Measurements from ENCODE around the gene TMTC4. TPM values are rescaled to one million over a fixed set of nuclear protein-coding genes. Genes with fewer than 3 reads are reported as not detected.

TMTC4 gene
- total RNA-seq, 6 experiments from 2014 or later, result 4.9 to 9.0 (median 8.0) TPM

DNA sequence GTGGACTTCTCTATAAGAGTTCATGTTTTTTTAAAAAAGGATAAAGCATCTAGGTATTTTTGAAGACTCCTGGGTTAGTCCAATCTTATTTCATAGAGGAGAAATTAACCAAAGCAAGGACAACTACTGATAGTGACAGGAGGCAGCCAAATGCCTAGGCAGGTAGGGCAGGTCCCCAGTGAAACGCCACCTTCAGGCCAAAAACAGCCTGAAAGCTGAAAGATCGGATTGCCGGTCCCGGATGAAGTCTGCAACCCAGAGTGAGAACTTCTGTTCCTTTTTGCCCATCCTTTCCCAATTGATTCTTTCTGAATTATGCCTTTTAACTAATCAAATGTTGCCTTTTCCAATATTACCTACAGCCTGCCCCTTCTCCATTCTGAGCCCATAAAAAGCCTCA is 79.9 kb downstream of the TMTC4 start:
- H3K4me3 Mint-ChIP-seq, result no peak overlapping the region
- H3K27me3 Mint-ChIP-seq (ENCODE audit: insufficient read depth), result peaks cover 5% of the 10 kb centered on the region; the same call in 1 of the 2 replicates
- DNase-seq, result no peak
- no peaks in the 10 kb centered on the region; the same call in 1 of the 2 replicates for H3K4me1 Mint-ChIP-seq (ENCODE audit: low read depth)
- H3K9me3 Mint-ChIP-seq, result no peaks in the 10 kb centered on the region
- no peak overlapping the region for H3K27ac Mint-ChIP-seq
- no peaks in the 10 kb centered on the region for H3K36me3 Mint-ChIP-seq (ENCODE audit: low read depth)
- TF ChIP-seq, protein P1, sequence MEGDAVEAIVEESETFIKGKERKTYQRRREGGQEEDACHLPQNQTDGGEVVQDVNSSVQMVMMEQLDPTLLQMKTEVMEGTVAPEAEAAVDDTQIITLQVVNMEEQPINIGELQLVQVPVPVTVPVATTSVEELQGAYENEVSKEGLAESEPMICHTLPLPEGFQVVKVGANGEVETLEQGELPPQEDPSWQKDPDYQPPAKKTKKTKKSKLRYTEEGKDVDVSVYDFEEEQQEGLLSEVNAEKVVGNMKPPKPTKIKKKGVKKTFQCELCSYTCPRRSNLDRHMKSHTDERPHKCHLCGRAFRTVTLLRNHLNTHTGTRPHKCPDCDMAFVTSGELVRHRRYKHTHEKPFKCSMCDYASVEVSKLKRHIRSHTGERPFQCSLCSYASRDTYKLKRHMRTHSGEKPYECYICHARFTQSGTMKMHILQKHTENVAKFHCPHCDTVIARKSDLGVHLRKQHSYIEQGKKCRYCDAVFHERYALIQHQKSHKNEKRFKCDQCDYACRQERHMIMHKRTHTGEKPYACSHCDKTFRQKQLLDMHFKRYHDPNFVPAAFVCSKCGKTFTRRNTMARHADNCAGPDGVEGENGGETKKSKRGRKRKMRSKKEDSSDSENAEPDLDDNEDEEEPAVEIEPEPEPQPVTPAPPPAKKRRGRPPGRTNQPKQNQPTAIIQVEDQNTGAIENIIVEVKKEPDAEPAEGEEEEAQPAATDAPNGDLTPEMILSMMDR (IDR thresholded peaks at IDR 0.05), result peak; percentile 36; the same call in 1 of the 2 replicates

DNA sequence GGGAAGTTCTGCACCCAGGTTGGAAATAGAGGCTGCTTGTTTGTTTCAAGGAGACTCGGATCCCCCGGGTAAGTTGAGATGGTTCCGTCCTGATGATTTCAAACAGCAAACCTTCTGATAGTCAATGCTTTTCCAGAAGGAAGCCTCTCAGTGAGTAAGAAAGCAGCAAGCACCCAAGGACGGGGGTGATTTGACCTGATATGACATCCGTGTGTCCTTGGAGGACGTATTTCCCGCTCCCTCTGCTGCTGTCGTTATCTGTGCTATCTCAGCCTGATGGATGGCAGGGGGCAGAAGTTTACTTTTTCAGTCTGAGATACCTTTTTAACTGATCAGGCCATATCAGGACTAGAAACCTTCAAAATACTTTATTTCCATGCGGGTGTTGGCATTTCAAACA is 80.3 kb downstream of the TMTC4 start:
- Mint-ChIP-seq H3K4me1 (ENCODE audit: low read depth) (peaks cover 2% of the 10 kb centered on the region), H3K36me3 (ENCODE audit: low read depth) (no peaks in the 10 kb centered on the region), H3K27ac (no peak overlapping the region), H3K4me3 (no peak overlapping the region), H3K27me3 (ENCODE audit: insufficient read depth) (peaks cover 5% of the 10 kb centered on the region; the same call in 1 of the 2 replicates), H3K9me3 (no peaks in the 10 kb centered on the region)
- no peak for DNase-seq
- TF ChIP-seq, protein P1 (IDR thresholded peaks at IDR 0.05), result no peak

DNA sequence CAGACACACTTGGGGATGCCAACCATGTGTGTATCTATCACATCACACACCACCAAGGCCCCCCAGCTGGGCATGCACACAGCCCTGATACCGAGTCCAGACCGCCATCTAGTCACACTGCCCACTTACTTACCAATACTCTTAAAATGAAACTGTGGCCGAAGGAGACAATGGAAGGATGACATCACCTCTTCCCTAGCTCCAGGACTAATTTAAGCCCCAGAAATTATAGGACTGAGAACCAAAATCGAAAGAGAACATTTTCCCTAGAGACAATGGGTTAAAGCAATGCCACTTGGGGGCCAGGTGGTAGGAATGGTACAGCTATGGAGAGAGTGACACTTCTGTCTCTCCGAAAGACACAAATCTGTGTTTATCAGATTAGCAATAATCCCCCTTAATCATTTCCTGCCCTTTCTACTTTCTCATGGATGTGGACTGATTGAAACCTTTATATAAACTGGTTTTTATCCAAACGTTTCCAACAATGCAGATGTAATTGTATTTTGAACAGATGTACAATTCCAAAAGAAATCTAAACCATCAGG is 85.3 kb downstream of the TMTC4 start:
- H3K36me3 Mint-ChIP-seq (ENCODE audit: low read depth), result no peaks in the 10 kb centered on the region
- peak overlapping the region; percentile 56; the same call in 1 of the 2 replicates for H3K27ac Mint-ChIP-seq
- no peak for DNase-seq
- TF ChIP-seq, protein P1 (IDR thresholded peaks at IDR 0.05), result no peak
- peaks cover 8% of the 10 kb centered on the region for H3K4me1 Mint-ChIP-seq (ENCODE audit: low read depth)
- no peaks in the 10 kb centered on the region for H3K9me3 Mint-ChIP-seq
- H3K4me3 Mint-ChIP-seq, result peak overlapping the region; percentile 85
- H3K27me3 Mint-ChIP-seq (ENCODE audit: insufficient read depth), result no peaks in the 10 kb centered on the region; the same call in none of the 2 replicates

DNA sequence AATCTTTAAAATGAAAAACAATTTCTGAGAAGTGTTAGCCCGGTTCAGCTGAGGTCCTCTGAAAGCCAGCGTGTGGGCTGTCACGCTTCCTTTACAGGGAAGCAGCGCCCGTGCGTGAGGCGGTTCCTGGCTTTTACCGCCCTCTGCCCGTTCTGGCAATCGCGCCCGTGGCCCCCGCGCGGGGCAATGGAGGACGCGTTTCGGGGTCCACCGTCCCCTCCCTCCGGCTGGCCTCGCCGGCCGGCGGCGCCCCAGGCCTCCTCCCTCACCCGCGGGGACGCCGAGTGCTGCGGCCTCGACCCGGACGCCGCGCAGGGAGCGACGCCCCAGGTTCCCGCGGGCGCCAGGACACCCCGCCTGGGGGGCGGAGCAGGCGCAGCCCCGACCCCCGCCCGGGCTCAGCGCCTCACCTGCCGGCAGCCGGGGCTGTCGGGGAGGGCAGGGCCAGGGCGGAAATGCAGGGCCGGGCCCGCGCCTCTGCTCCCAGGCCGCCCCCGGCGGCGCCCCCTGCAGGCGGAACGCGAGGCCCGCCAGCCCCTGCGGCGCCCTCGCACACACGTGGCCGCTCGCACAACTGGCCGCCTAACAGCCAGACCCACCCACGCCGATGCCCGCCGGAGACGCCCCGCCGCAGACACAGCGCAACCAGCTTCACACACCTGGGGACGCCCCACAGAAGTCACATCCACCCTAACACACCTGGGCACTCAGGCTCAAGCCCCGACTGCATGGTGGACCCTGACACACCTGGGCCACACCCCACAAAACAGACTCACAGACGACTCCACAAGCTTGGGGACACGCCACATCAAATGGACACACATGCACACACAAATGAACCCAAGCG is 86.0 kb downstream of the TMTC4 start, which contains the start of gene GGACT:
Gene GGACT, minus strand, starts transcription at position 459 of the 847 bp plus-strand sequence. CDS start 56,198 bp downstream, outside the sequence.
- H3K36me3 Mint-ChIP-seq (ENCODE audit: low read depth), result no peaks in the 10 kb centered on the region
- H3K27me3 Mint-ChIP-seq (ENCODE audit: insufficient read depth), result no peaks in the 10 kb centered on the region; the same call in none of the 2 replicates
- DNase-seq, result peak; percentile 15
- H3K4me1 Mint-ChIP-seq (ENCODE audit: low read depth), result peaks cover 8% of the 10 kb centered on the region
- peak within 1 kb of the TSS; percentile 56; the same call in 1 of the 2 replicates for H3K27ac Mint-ChIP-seq
- TF ChIP-seq, protein P1 (IDR thresholded peaks at IDR 0.05), result peak; percentile 81
- H3K9me3 Mint-ChIP-seq, result no peaks in the 10 kb centered on the region
- peak within 1 kb of the TSS; percentile 85 for H3K4me3 Mint-ChIP-seq

DNA sequence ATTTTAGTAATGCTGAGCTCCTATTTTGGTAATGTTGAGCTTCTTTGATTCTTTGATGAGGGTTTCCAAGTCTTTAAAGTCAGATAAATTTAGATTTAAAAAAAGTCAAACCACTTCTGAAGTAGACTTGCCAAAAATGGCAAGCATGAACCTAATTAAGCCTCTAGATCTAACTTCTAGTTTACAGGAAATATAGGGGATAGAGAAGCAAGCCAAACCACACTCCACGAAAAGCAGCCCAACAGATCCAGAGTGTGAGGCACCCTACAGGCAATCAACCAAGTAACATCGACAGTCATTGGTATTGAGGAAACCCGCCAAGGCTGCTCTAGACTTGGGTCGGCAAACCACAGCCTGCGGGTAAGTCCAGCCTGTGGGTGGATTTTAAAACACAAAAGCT is 89.7 kb downstream of the TMTC4 start:
- TF ChIP-seq, protein P1 (IDR thresholded peaks at IDR 0.05), result no peak
- no peak overlapping the region for H3K4me3 Mint-ChIP-seq
- no peaks in the 10 kb centered on the region for H3K9me3 Mint-ChIP-seq
- no peaks in the 10 kb centered on the region; the same call in none of the 2 replicates for H3K27me3 Mint-ChIP-seq (ENCODE audit: insufficient read depth)
- H3K27ac Mint-ChIP-seq, result no peak overlapping the region
- H3K4me1 Mint-ChIP-seq (ENCODE audit: low read depth), result peaks cover 8% of the 10 kb centered on the region
- no peak for DNase-seq
- no peaks in the 10 kb centered on the region; the same call in 1 of the 2 replicates for H3K36me3 Mint-ChIP-seq (ENCODE audit: low read depth)

Measured in HFFc6 (cell line).